SW480 (cell line): ENCODE data around the gene SVEP1.
"Not testable (repeated sequence)": the region's sequence is repeated elsewhere in the genome, so short reads cannot be mapped to it uniquely, and the experiment has no call there.

Experiments
- DNase-seq: peaks from one replicate; pipeline ENCODE4 v3.0.0-alpha.2; 2016; ENCODE audit warnings: low spot score

Gene SVEP1

DNA sequence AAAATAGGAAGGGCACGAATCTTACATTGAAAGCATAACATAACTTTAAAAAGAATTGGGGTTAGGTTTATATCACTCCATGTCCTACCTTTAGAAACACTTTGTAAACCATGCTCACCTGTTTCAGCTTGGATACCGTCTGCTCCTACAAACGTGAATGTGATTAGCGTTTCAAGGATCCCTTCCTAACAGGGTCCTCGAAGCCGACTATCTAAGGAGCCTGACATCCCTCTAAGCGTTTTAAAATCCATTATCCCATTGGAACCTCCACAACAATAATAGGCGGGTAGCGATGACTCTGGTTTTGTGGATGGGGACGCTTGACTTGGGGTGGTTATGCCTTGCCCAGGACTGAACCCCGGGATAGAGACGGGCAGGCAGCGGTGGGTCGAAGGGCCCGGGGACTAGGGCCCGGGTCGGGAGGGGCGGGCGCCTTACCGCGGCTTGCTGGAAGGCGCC lies 937 bp downstream of the SVEP1 start:
- no peak for DNase-seq

DNA sequence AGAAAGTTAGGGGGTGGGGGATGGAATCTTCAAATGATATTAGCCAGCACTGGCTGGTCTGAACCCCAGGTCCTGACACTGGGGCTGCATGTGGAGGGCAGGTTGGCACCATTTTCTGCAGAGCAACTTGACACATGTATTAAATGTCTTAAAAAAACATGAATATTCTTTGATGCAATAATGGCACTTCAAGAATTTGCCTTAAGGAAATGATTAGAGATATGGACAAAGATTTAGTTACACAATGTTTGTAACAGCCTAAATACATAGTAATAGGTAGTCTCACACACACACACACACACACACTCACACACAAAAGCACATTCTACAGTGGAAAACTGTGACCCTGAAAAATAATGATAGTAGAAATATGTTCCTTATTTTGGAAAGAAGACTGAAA lies 3.6 kb downstream of the SVEP1 start:
- DNase-seq: no peak

GRCh38 chr9:110575169-110575568 lies 4.4 kb downstream of the SVEP1 start:
- no peak for DNase-seq

DNA sequence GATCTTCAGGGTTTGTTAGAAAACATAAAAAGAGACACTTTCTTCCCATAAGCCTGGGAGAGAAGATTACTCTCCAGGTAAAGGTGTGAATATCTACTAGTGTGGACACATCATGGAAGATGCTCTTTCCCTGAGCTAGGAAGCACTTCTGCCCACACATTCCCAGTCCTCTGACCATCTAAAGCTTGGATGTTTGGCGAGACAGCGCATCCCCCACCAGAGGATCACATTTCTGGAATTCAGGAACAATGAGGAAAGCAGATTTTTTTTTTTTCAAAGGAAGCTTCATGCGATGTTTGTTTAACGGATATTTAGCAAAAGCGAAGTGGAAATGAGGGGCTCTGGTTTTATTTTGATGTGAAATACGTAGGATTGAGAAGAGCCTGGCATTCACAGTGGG lies 6.2 kb downstream of the SVEP1 start:
- DNase-seq: no peak

DNA sequence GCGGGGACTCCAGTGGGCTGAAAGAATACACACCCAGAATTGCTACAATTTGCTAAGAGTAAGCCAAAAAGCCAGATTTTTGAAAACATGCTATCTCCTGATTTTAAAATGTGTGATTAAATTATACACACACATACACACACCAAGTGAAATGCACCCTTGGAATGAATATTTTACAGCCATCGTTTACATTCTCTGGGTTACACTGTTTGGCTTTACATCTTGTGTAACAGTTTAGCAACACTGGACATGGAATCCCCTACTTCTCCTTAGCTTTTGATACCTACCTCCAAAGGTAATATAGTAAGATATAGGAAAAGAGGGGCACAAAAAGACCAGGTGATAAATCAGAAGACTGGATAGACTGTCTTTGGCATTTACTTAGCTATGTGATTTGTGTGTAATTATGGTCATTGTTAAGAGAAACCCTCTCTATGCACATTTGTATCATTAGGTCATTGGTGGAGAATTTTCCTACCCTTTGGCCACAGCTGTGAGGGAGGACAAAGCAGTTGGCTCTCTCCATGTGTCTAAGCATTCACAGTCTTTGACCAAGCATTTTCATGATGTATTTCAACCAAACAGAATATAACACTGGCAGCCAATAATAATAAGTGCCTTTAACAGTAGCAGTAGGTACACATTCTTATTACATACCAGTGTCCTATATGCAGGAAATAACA lies 7.6 kb downstream of the SVEP1 start:
- no peak for DNase-seq

DNA sequence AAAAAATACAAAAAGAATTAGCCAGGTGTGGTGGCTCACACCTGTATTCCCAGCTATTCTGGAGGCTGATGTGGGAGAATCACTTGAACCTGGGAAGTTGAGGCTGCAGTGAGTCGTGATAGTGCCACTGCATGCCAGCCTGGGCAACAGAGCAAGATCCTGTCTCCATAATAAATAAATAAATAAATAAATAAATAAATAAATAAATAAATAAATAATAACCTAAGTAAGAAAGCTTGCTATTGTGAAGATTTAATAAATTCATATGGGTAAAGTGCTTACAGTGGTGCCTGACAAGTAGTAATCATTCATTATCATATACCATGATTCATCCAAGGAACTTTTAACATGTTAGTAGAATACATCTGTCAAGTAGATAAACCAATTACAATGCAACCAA lies 13.4 kb downstream of the SVEP1 start:
- DNase-seq: no peak

DNA sequence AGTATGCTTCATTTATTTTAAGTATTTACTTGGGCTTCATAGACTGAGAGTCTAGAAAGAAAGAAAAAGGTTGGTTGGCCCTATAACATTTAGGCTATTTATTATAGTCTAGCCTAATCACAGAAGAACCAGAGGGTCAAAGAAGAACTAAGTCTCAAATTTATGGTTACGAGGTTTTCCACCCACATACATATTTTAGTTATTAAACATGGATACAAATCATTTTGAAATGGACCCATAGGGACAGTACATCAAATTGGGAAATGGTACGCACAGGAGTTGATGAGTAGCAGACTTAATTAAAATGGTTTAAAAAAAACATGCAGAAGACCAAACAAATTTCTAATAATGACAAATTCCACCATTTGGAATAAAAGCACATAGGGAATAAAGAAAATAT lies 17.7 kb downstream of the SVEP1 start:
- DNase-seq: no peak

DNA sequence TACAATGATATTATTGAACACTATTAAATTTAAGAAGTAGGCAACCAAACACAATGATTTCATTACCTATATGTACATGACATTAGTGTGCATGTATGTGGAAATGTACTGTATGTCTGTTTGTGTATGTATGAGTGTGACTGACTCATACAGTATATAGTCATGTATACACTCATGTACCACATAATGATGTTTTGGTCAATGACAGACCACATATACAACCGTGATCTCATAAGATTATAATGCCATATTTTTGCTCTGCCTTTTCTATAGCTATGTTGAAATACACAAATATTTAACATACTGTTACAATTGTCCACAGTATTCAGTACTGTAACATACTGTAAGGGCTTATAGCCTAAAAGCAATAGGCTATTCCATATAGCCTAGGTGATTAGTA lies 19.7 kb downstream of the SVEP1 start:
- no peak for DNase-seq

DNA sequence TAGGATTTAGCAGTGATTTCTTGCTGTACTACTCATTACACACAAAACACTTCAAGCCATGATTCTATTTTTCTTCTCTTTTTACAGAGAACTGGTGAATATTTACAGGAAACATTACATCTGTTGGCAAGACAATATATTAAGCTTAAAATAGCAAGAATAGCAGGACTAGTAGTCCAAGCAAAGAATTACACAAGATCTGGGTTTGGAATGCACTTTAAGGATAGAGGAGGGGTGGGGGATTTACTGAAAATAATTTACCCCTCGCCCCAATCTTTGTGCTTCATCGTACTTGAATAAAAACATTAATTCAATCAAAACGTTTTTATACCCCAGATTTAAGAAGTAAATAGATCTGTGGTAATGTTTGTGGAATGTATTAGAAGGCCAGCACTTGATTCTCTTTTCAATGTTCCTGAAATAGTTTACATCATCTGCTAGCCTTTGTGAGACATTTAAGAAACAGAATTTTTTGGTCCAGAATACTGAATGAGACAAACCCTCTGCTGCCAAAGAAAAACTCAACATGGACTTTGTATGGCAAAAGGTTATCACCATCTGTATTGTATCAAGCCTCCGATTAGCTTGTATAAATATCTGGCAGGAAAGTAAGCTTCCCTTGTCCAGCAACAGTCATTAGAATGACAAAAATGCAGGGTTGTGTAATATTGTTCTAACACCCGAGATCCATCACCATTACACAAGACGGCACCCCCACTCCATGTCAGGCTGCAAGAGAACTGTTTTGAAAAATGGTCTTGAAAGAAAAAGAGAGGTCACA lies 23.8 kb downstream of the SVEP1 start:
- no peak for DNase-seq

GRCh38 chr9:110546411-110546871 lies 33.1 kb downstream of the SVEP1 start:
- no peak for DNase-seq

DNA sequence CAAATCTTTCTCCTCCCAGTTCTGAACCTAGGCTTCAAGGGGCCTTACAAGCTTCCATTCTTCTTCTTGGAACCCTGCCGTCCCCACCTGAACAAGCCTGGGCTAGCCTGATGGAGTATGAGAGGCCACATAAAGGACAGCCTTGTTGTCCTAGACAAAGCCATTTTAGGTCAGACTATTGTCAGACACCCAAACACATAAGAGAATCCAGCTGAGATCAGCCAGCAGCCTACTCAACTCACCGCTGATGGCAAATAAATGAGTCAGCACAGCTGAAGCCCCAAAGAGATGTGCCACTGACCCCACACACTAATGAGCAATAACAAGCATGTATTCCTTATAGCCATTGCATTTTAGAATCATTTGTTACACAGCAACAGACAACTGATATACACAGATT lies 33.8 kb downstream of the SVEP1 start:
- DNase-seq: no peak

- DNase-seq: no peak
Observed at GRCh38 chr9:110543631-110544051, 35.9 kb downstream of the SVEP1 start.

- DNase-seq: no peak
Observed at GRCh38 chr9:110541950-110542349, 37.6 kb downstream of the SVEP1 start.

DNA sequence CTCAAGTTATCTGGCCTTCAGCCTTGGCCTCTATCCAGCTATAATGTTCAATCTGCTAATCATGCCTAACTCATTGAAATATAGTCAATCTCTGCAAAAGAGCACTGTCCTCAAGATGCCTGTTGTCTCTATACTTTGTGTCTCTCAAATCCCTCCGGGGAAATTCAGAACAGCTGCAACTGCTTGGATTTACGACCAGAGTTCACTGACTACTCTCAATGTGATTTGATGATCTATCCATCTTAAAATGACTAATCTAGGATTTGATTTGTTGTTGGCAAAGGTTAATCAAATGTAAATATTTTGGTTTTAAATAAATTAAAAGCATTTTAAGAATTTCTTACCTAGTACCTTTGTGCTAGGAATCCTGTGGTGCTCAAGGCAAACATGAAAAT lies 40.9 kb downstream of the SVEP1 start:
- DNase-seq: no peak

GRCh38 chr9:110537841-110538646 lies 41.5 kb downstream of the SVEP1 start:
- DNase-seq: no peak

DNA sequence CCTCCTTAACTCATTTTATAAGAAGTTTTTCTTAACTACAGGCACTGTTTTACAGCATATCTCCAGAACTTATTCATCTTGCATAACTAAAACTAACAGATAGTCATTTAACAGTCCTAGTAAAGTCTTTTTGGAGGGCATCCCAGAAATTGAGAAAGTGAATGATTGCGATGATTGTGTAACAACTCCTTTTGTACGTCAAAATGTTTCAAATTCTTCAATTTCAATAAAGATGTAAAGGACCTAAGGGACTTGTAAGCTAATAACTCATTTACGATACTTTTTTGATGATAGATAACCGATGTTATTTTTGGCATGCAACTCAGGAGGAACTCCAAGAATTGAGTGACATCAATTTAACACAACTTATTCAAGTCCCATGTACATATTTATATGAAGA lies 42.7 kb downstream of the SVEP1 start:
- no peak for DNase-seq

- DNase-seq: not testable (repeated sequence)
Observed at GRCh38 chr9:110534162-110534561, 45.4 kb downstream of the SVEP1 start.

GRCh38 chr9:110532908-110533665 lies 46.5 kb downstream of the SVEP1 start:
- DNase-seq: no peak

GRCh38 chr9:110531776-110532175 lies 47.8 kb downstream of the SVEP1 start:
- peak; percentile 13 for DNase-seq

DNA sequence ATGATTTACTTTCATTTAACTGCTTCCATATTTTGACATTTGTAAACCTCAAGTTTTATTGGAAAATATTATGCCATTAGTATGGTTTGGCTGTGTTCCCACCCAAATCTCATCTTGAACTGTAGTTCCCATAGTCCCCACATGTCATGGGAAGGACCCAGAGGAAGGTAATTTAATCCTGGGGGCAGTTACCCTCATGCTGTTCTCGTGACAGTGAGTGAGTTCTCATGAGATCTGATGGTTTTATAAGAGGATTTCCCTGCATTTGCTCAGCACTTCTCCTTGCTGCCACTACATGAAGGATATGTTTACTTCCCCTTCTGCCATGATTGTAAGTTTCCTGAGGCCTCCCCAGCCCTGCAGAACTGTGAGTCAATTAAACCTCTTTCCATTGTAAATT lies 48.3 kb downstream of the SVEP1 start:
- not testable (repeated sequence) for DNase-seq

- DNase-seq: no peak
Observed at GRCh38 chr9:110528645-110529044, 50.9 kb downstream of the SVEP1 start.

- DNase-seq: no peak
Observed at GRCh38 chr9:110526426-110526825, 53.1 kb downstream of the SVEP1 start.
